ENCODE measurements around the gene GLDN. TPM values are rescaled to one million over a fixed set of nuclear protein-coding genes. Genes with fewer than 3 reads are reported as not detected.

The GLDN gene
- total RNA-seq, 1 experiment from 2014 or later: 1.3 TPM

- H3K27ac Mint-ChIP-seq: no peak overlapping the region
- H3K4me3 Mint-ChIP-seq: no peak overlapping the region
- H2BK120ac ChIP-seq (ENCODE audit: low read depth, low read length, poor library complexity, severe bottlenecking): no peak overlapping the region
- no peak overlapping the region for H3K14ac ChIP-seq (ENCODE audit: insufficient read depth, low read length)
- H3K4ac ChIP-seq (ENCODE audit: low read depth, low read length): no peak overlapping the region
- TF ChIP-seq CTCF (conservative IDR thresholded peaks at IDR 0.05): no peak
- H3K23me2 ChIP-seq (ENCODE audit: insufficient read length, low read depth, low read length, poor library complexity, severe bottlenecking): no peaks in the 10 kb centered on the region
- no peak overlapping the region for H3K18ac ChIP-seq (ENCODE audit: insufficient read length, low read depth, low read length)
- no peaks in the 10 kb centered on the region for H3K79me2 ChIP-seq (ENCODE audit: insufficient read depth, low read length)
- H3K9me3 Mint-ChIP-seq: no peaks in the 10 kb centered on the region; a peak in 1 of 5 replicates
- H3K23ac ChIP-seq (ENCODE audit: insufficient read length, low read depth, low read length): no peak overlapping the region
- no peak overlapping the region for H3T11ph ChIP-seq (ENCODE audit: low read length)
- H3K9ac ChIP-seq (ENCODE audit: extremely low read depth, insufficient read length, low read length): no peak overlapping the region
- no peak overlapping the region for H3K4me2 ChIP-seq (ENCODE audit: insufficient read depth, insufficient read length, low read length)
- DNase-seq: no peak
- H3K4me1 Mint-ChIP-seq: no peaks in the 10 kb centered on the region
- H3K27me3 Mint-ChIP-seq (ENCODE audit: low read depth): peaks cover 11% of the 10 kb centered on the region
- no CpG with 5 or more reads among the region's 5 CpGs for WGBS (ENCODE audit: extremely low coverage, insufficient read length, low lambda C conversion rate)
- H2BK20ac ChIP-seq (ENCODE audit: low read depth, low read length, poor library complexity, severe bottlenecking): no peak overlapping the region
- H4K8ac ChIP-seq (replicated peaks; ENCODE audit: insufficient read length, low read depth, low read length): no peak overlapping the region
- no peaks in the 10 kb centered on the region for H3K27me3 ChIP-seq (ENCODE audit: insufficient read depth, low read length)
- H2BK12ac ChIP-seq (ENCODE audit: insufficient read length, low read depth, low read length): no peak overlapping the region
- no peak overlapping the region for H4K5ac ChIP-seq (ENCODE audit: insufficient read length, low read depth, low read length)
- H2AK5ac ChIP-seq (ENCODE audit: insufficient read length, low read length): no peak overlapping the region
- H3K79me1 ChIP-seq (ENCODE audit: insufficient read depth, low read depth, low read length, poor library complexity, severe bottlenecking): no peaks in the 10 kb centered on the region
- H2BK15ac ChIP-seq (ENCODE audit: low read depth, low read length): no peak overlapping the region
- no peaks in the 10 kb centered on the region for H3K4me1 ChIP-seq (ENCODE audit: insufficient read depth, low read length)
- H2BK5ac ChIP-seq (ENCODE audit: insufficient read length, low read length): no peak overlapping the region
- H3K27ac ChIP-seq (ENCODE audit: insufficient read length, low read depth, low read length): no peak overlapping the region
- H3K36me3 Mint-ChIP-seq (ENCODE audit: insufficient read depth in 1 of 3, low read depth in 3 of 3): no peaks in the 10 kb centered on the region
- no peak overlapping the region for H4K91ac ChIP-seq (ENCODE audit: insufficient read length, low read depth, low read length)
- H2AFZ ChIP-seq (ENCODE audit: low read length): no peak overlapping the region
- no peaks in the 10 kb centered on the region for H3K9me3 ChIP-seq (ENCODE audit: control insufficient read depth, low read depth, low read length)
- H3K56ac ChIP-seq (ENCODE audit: insufficient read length, low read depth, low read length): no peak overlapping the region
- H4K20me1 ChIP-seq (ENCODE audit: control insufficient read depth, insufficient read depth, insufficient read length): no peaks in the 10 kb centered on the region
Observed at GRCh38 chr15:51331141-51331540, 10.3 kb upstream of the GLDN start.
